HFF-Myc (cell line): Measurements from ENCODE around the gene PTPRN2.

Source experiments
- DNase-seq: peaks from one replicate; pipeline ENCODE4 v3.0.0-alpha.2; 2011; ENCODE audit warnings: low read depth; ENCODE audit errors: extremely low read depth
- H3K4me3 ChIP-seq: replicated peaks from 2 replicates; pipeline ENCODE4 v1.5.1; 2011; ENCODE audit warnings: low read depth, mild to moderate bottlenecking, control low read depth, low read length
- TF ChIP-seq, protein P1 (sequence below): IDR thresholded peaks from 2 replicates; pipeline ENCODE4 v1.5.1; 2012; ENCODE audit warnings: mild to moderate bottlenecking, low read depth, low read length, control low read depth; ENCODE audit errors: missing control alignments

The PTPRN2 gene

DNA sequence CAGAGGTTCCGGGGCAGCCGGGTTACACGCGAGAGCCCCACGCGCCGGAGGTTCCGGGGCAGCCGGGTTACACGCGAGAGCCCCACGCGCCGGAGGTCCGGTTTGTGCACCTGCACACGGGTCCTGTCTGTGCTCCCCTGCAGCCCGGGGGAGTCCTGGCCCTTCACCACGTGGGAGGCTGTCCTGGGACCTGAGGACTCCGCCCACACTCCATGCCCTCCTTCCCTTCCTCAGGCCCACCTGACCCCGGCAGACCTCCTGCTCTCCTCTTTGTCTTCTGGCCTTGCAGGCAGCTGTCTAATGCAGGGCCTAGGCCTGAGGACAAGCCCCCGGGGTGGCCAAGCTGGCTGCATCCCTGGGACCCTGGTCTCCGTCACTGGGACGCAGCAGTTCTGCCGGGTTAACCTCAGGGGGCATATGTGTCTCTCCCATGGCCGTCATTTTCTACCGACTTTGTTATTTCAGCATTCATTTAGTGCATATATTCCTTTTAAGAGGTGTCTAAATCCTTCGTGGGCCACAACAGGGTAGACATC lies 876.2 kb downstream of the PTPRN2 start:
- no peak overlapping the region for H3K4me3 ChIP-seq
- TF ChIP-seq, protein P1, sequence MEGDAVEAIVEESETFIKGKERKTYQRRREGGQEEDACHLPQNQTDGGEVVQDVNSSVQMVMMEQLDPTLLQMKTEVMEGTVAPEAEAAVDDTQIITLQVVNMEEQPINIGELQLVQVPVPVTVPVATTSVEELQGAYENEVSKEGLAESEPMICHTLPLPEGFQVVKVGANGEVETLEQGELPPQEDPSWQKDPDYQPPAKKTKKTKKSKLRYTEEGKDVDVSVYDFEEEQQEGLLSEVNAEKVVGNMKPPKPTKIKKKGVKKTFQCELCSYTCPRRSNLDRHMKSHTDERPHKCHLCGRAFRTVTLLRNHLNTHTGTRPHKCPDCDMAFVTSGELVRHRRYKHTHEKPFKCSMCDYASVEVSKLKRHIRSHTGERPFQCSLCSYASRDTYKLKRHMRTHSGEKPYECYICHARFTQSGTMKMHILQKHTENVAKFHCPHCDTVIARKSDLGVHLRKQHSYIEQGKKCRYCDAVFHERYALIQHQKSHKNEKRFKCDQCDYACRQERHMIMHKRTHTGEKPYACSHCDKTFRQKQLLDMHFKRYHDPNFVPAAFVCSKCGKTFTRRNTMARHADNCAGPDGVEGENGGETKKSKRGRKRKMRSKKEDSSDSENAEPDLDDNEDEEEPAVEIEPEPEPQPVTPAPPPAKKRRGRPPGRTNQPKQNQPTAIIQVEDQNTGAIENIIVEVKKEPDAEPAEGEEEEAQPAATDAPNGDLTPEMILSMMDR = no peak
- DNase-seq = no peak

DNA sequence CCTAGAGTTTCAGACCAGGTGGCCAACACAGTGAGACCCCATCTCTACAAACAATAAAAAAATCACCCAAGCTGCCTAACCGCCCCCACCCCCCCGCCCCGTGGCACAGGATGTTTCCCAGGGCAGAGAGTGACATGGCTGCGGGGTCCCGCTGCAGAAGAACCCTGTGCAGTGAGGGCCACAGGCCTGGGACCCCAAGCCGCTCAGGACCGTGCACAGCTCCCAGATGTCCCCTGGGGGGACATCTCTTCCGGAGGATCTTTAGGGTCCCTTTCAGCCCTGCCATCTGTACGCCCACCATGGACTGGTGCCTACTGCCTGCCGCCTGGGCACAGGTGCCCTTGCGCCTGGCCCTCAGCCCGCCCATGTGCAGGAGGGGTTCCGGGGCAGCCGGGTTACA lies 877.2 kb downstream of the PTPRN2 start:
- no peak overlapping the region for H3K4me3 ChIP-seq
- DNase-seq = no peak
- TF ChIP-seq, protein P1 = no peak

DNA sequence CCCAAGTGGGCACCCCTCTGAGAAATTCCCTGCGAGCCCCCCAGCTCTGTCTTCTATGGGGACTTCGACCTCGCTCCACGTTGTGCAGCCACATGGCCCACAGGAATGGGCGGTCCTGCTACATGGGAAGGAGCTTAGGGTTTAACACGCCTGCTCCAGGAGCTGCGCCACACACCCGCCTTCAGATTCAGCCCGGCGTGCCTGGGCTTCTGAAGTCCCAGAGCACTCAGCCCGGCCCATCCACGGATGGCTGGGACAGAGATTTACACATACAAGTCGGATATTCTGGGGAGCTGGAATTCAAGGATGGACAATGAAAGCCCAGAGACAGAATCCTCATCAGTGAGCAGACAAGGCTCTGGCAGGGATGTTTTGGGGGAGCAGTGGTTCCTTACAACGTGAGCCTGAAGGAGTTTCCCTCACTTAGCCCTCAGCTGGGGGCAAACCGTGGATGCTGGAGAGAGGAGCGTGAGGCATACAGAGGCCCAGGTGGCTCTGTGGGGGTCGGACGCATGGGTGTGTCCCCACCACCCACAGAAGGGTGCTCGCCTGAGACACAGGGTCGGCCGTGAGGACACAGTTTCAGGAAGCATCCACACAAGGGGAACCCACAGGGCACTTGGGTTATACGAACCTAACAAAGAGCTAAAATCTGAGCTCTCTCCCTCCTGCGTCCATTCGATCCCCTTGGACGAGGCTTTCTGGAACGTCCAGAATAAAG lies 877.9 kb downstream of the PTPRN2 start:
- no peak overlapping the region for H3K4me3 ChIP-seq
- TF ChIP-seq, protein P1 = no peak
- no peak for DNase-seq

DNA sequence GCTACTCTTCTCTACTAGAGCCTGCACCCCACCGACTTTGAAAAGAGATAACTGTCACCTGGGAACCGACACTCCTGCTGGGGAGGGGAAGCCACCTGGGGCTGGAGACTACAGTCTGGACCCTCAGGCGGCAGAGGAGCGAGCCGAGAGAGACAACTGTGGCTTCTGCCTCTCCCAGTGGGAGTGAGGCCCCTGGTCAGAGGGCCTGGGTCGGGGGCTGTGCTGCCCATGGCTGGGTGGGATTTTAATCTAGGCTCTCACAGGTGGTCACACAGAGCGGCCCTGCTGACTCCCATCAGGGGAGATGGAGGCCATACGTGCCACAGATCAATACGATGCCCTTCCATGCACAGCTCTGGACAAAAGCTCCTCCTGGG lies 878.7 kb downstream of the PTPRN2 start:
- H3K4me3 ChIP-seq = no peak overlapping the region
- DNase-seq = no peak
- TF ChIP-seq, protein P1 = no peak

DNA sequence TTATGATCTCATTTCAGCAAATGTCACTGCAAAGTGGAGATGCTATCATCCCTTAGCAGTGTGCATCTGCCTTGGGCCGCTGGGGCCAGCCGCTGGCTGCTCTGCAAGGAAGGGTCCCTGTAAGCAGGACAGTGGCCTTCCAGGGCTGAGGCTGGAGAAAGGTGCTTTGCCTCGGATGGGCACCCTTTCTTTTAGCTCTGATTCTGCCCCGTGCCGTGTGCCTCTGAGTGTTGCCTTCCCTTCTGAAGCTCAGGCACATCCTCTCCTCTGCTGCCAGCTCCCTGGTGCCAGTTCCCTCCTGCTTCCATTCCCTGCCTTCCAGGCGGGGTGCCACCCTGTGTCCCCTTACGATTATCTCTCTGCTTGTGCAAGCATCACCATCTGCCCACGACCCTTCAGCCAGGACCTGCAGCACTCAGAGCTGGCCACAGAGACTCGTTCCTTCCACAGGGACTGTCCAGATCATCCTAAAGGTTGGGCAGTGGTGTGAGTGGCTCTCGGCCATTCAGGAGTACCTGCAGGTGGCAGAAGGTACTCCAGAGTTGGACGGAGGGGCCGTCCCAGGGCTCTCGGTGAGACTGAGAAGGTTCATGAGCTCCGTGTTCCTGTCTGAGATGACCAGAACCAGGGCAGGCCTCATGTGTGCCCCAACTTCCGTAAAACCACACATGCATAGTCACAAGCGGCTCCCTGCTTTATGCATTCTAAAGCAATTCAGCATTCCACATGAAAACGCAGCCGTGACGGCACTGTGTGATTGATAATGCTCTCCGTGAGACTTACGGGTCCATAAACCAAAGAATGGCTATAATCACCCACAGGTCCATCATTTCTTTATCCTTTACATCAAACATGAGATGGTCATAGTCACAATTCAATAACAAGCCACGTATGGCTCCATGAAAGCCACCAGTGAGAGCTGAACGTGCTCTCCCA lies 879.4 kb downstream of the PTPRN2 start:
- DNase-seq = no peak
- TF ChIP-seq, protein P1 = no peak
- H3K4me3 ChIP-seq = no peak overlapping the region

- H3K4me3 ChIP-seq = no peak overlapping the region
- no peak for DNase-seq
- TF ChIP-seq, protein P1 = no peak
Observed at GRCh38 chr7:157704365-157704764, 883.3 kb downstream of the PTPRN2 start.
